ENCODE data around the gene TET1.
"Not testable (repeated sequence)": the region's sequence is repeated elsewhere in the genome, so short reads cannot be mapped to it uniquely, and the experiment has no call there.

The TET1 gene

GRCh38 chr10:68560186-68560942 is at the start of gene TET1:
Gene TET1, plus strand, starts transcription at chr10:68560337. Its CDS starts 12,002 bp downstream, at chr10:68572339.
- intact Hi-C loops (cut with micrococcal nuclease) = loop anchor here (1.0 kb wide), 1 partner anchor 40 kb away; no protein-coding TSS in a partner anchor
- Mint-ChIP-seq H3K36me3 (ENCODE audit: low read depth) (no peaks in the 10 kb centered on the region), H3K4me1 (ENCODE audit: low read depth) (peaks cover 27% of the 10 kb centered on the region), H3K9me3 (no peaks in the 10 kb centered on the region), H3K27ac (no peak within 1 kb of the TSS), H3K4me3 (peak within 1 kb of the TSS; percentile 61), H3K27me3 (peaks cover 88% of the 10 kb centered on the region)

DNA sequence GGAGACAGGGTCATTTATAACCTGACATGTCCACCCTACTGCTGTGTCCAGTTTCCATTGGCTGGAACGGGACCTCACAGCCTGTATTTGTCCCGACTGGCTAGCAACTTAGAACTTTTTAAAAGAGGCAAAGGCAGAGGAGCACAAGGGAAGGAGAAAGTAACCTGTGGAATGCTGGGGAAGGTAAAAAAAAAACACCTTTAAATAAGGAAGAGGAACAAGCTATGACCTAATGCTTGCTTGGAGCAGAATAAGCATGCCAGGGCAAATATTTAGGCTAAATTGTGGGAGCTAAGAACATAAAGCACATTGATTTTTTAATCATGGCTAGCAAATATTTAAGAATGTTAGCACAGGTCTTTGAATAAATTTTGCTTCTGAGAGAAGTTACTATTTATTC is 43.9 kb upstream of the TET1 start:
- H3K27ac Mint-ChIP-seq; H3K4me1 Mint-ChIP-seq (ENCODE audit: low read depth); H3K27me3 Mint-ChIP-seq; intact Hi-C loops (cut with micrococcal nuclease); H3K9me3 Mint-ChIP-seq; H3K4me3 Mint-ChIP-seq: not testable (repeated sequence)
- peaks cover 71% of the 10 kb centered on the region for H3K36me3 Mint-ChIP-seq (ENCODE audit: low read depth)

DNA sequence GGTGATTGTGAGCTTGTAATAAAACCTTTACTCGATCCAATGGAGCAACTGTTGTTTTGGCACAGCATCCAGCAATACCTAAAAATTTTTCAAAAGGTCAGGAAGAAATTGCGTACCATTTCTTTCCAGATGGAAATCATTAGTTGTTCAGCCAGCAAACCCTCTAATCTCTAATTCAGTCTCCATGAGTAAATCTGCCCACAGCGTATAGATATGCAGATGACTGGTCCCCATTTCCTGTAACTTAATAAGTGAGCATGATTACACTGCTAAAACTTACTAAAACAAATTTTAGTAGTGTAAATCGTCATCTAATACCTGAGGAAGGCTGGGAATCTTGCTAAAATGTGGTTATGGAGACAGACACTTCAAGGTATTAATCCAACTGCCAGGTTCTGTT is 43.4 kb upstream of the TET1 start:
- Mint-ChIP-seq H3K36me3 (ENCODE audit: low read depth) (peaks cover 72% of the 10 kb centered on the region), H3K4me3 (no peak overlapping the region), H3K9me3 (no peaks in the 10 kb centered on the region), H3K27me3 (no peaks in the 10 kb centered on the region), H3K27ac (no peak overlapping the region), H3K4me1 (ENCODE audit: low read depth) (no peaks in the 10 kb centered on the region)
- intact Hi-C loops (cut with micrococcal nuclease) = no loop called here

- no peak overlapping the region for H3K4me3 Mint-ChIP-seq
- H3K27ac Mint-ChIP-seq = no peak overlapping the region
- no peaks in the 10 kb centered on the region for H3K9me3 Mint-ChIP-seq
- no peaks in the 10 kb centered on the region for H3K4me1 Mint-ChIP-seq (ENCODE audit: low read depth)
- no peaks in the 10 kb centered on the region for H3K27me3 Mint-ChIP-seq
- peaks cover 76% of the 10 kb centered on the region for H3K36me3 Mint-ChIP-seq (ENCODE audit: low read depth)
- intact Hi-C loops (cut with micrococcal nuclease) = no loop called here
Measured at GRCh38 chr10:68517188-68517587, 42.9 kb upstream of the TET1 start.

DNA sequence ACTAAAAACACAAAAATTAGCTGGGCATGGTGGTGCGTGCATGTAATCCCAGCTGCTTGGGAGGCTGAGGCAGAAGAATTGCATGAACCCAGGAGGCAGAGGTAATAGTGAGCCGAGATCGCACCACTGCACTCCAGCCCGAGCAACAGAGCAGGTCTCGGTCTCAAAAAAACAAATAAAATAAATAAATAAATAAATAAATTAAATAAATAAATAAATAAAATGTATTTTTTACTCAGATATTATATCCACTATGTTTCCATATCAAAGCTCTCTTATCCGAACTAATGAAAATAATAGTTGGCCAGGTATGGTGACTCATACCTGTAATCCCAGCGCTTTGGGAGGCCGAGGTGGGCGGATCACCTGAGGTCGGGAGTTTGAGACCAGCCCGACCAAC is 41.5 kb upstream of the TET1 start:
- H3K27me3 Mint-ChIP-seq; H3K9me3 Mint-ChIP-seq; H3K4me3 Mint-ChIP-seq; intact Hi-C loops (cut with micrococcal nuclease); H3K27ac Mint-ChIP-seq; H3K4me1 Mint-ChIP-seq (ENCODE audit: low read depth): not testable (repeated sequence)
- peaks cover 74% of the 10 kb centered on the region for H3K36me3 Mint-ChIP-seq (ENCODE audit: low read depth)

GRCh38 chr10:68525490-68526038 is 34.6 kb upstream of the TET1 start:
- not testable (repeated sequence) for H3K9me3 Mint-ChIP-seq, H3K27me3 Mint-ChIP-seq, H3K4me3 Mint-ChIP-seq, H3K27ac Mint-ChIP-seq
- Mint-ChIP-seq H3K4me1 (ENCODE audit: low read depth) (peaks cover 15% of the 10 kb centered on the region), H3K36me3 (ENCODE audit: low read depth) (peaks cover 28% of the 10 kb centered on the region)
- intact Hi-C loops (cut with micrococcal nuclease) = loop anchor here (2.0 to 5.0 kb wide), 2 partner anchors 118 to 195 kb away; partner anchors contain the start of genes CCAR1 and RUFY2

DNA sequence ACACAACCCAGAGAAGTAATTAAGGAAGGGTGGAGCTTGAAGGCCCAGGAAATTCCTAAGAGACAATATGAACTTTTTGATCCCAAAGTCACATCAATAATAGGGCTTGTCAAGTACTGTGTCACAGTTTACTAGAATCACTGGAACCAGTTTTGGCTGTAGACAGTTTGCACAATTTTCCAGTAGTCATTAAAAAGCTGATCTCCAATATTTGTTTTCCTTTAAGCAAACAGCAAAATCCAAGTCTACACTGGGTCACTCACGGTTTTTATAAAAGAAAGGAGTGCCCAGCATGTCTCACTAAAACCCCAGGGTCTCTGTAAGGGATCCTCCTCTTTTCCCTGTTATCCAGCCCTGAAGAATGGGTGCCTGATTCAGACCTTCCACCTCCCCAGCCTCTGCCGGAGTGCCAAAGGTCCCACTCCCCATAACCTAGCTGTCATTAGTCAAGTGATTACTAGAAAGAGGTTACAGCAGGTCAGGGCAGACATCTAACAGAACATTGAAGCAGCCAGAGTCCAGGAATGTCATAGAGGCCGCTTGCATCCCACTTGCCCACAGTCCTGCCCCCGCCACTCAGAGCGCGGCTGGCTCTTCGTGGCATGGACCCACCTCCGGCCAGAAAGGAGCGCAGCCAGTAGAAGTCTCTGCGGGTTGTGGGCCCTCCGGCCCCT is 33.4 kb upstream of the TET1 start:
- Mint-ChIP-seq H3K27ac (peak overlapping the region; percentile 87), H3K36me3 (ENCODE audit: low read depth) (peaks cover 16% of the 10 kb centered on the region), H3K4me1 (ENCODE audit: low read depth) (peaks cover 20% of the 10 kb centered on the region), H3K4me3 (peak overlapping the region; percentile 85), H3K9me3 (no peaks in the 10 kb centered on the region), H3K27me3 (no peaks in the 10 kb centered on the region)
- intact Hi-C loops (cut with micrococcal nuclease) = loop anchor here (2.0 to 5.0 kb wide), 2 partner anchors 119 to 194 kb away; partner anchors contain the start of genes CCAR1 and RUFY2

GRCh38 chr10:68536973-68537372 is 23.2 kb upstream of the TET1 start:
- H3K36me3 Mint-ChIP-seq (ENCODE audit: low read depth) = no peaks in the 10 kb centered on the region
- intact Hi-C loops (cut with micrococcal nuclease) = no loop called here
- no peaks in the 10 kb centered on the region for H3K4me1 Mint-ChIP-seq (ENCODE audit: low read depth)
- H3K4me3 Mint-ChIP-seq = no peak overlapping the region
- H3K27me3 Mint-ChIP-seq = no peaks in the 10 kb centered on the region
- no peaks in the 10 kb centered on the region for H3K9me3 Mint-ChIP-seq
- no peak overlapping the region for H3K27ac Mint-ChIP-seq

GRCh38 chr10:68537796-68538195 is 22.3 kb upstream of the TET1 start:
- H3K9me3 Mint-ChIP-seq = no peaks in the 10 kb centered on the region
- H3K27ac Mint-ChIP-seq = no peak overlapping the region
- no peaks in the 10 kb centered on the region for H3K36me3 Mint-ChIP-seq (ENCODE audit: low read depth)
- no peaks in the 10 kb centered on the region for H3K27me3 Mint-ChIP-seq
- H3K4me3 Mint-ChIP-seq = no peak overlapping the region
- H3K4me1 Mint-ChIP-seq (ENCODE audit: low read depth) = no peaks in the 10 kb centered on the region
- intact Hi-C loops (cut with micrococcal nuclease) = no loop called here

DNA sequence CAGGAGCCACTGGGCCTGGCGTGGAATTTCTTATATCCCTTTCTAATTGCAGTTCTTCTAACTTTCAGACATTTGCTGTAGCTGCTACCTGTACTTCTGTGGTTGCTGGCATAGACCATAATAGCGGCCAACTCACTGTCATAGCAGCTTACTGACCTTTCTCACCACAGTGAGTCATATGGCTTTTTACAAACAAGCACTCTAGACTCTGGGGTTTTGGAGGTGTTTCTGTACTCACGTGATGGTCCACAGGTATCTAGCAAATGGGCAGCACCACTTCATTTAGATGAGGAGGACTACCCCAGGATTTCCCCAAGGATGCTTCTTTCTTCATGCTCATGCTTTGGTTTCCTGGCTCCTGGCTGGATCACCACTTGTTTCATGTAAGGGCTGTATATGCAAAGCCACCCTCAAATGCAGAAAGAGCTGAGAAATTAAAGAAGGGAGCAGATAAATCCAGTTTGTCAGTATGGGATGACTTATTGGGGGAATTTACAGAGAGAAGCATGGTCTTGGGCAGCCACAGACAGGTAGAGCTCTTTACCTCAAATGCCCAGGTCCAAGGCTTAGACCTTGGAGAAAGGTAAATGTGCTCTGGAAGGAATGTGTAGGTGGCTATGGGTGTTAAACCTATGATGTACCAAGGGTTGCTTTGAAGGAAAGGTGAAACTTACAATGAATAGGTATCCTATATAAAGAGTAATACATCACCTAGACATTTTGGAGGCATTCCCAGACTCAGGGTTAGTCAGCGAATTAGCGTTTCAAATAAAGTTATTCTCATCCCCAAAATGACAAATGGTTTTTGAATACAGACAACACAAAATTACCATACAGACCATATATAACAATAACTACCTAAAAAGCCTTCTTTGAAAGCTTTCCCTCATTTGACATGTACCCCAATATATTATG is 16.9 kb upstream of the TET1 start:
- no peaks in the 10 kb centered on the region for H3K36me3 Mint-ChIP-seq (ENCODE audit: low read depth)
- H3K27ac Mint-ChIP-seq = no peak overlapping the region
- peaks cover 3% of the 10 kb centered on the region for H3K27me3 Mint-ChIP-seq
- H3K9me3 Mint-ChIP-seq = no peaks in the 10 kb centered on the region
- H3K4me1 Mint-ChIP-seq (ENCODE audit: low read depth) = no peaks in the 10 kb centered on the region
- intact Hi-C loops (cut with micrococcal nuclease) = no loop called here
- no peak overlapping the region for H3K4me3 Mint-ChIP-seq

- no peaks in the 10 kb centered on the region for H3K4me1 Mint-ChIP-seq (ENCODE audit: low read depth)
- H3K27me3 Mint-ChIP-seq = peaks cover 28% of the 10 kb centered on the region
- no peaks in the 10 kb centered on the region for H3K9me3 Mint-ChIP-seq
- no peak overlapping the region for H3K27ac Mint-ChIP-seq
- H3K36me3 Mint-ChIP-seq (ENCODE audit: low read depth) = no peaks in the 10 kb centered on the region
- intact Hi-C loops (cut with micrococcal nuclease) = loop anchor here (2.0 kb wide), 1 partner anchor 346 kb away; no protein-coding TSS in a partner anchor
- H3K4me3 Mint-ChIP-seq = no peak overlapping the region
Measured at GRCh38 chr10:68550747-68551411, 9.3 kb upstream of the TET1 start.

- intact Hi-C loops (cut with micrococcal nuclease) = no loop called here
- Mint-ChIP-seq H3K27ac (no peak overlapping the region), H3K9me3 (no peaks in the 10 kb centered on the region), H3K4me1 (ENCODE audit: low read depth) (no peaks in the 10 kb centered on the region), H3K36me3 (ENCODE audit: low read depth) (no peaks in the 10 kb centered on the region), H3K27me3 (peaks cover 46% of the 10 kb centered on the region), H3K4me3 (no peak overlapping the region)
Measured at GRCh38 chr10:68553138-68553537, 7.0 kb upstream of the TET1 start.

DNA sequence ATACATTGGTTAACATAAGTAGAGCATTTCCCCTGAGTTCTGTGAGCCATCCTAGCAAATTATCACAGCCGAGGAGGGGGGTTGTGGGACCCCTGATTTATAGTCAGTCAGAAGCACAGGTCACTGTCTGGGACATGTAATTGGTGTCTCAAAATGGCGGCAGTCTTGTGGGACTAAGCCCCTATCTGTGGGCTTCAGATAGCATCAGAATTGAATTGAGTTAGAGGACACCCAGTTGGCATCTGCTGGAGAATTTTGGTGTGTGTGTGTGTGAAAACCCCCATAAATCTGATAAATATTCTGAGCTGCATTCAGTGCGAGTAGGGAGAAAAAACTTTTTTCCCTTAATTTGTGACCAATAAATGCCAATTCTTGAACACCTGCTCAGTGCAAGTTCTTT is 6.5 kb upstream of the TET1 start:
- intact Hi-C loops (cut with micrococcal nuclease) = no loop called here
- no peaks in the 10 kb centered on the region for H3K9me3 Mint-ChIP-seq
- no peak overlapping the region for H3K4me3 Mint-ChIP-seq
- no peaks in the 10 kb centered on the region for H3K4me1 Mint-ChIP-seq (ENCODE audit: low read depth)
- no peaks in the 10 kb centered on the region for H3K36me3 Mint-ChIP-seq (ENCODE audit: low read depth)
- H3K27ac Mint-ChIP-seq = no peak overlapping the region
- H3K27me3 Mint-ChIP-seq = peaks cover 48% of the 10 kb centered on the region

Measured in dendritic cell treated with granulocyte-macrophage colony-stimulating factor and Interleukin-4, amounts not matched to agents 40 ng/mL and 50 ng/mL, for 4 days (primary cell).